Caco-2 (cell line): ENCODE measurements around the gene RIPOR3. TPM values are rescaled to one million over a fixed set of nuclear protein-coding genes. Genes with fewer than 3 reads are reported as not detected.

Source experiments
- BruUV-seq: library from RNA; stranded (reverse); fragments of 400-500 nt; replicated peaks from 2 replicates; lab custom pipeline; 2021; lab: Mats Ljungman, UMichigan
- CTCF ChIA-PET: fragments of 300-600 bp; sonication (Branson Sonifier 250); formaldehyde crosslinking; loops from one replicate; lab custom pipeline; 2022; ENCODE audit warnings: antibody characterized with exemption; lab: Charles Lee
- POLR2A ChIA-PET: fragments of 300-600 bp; sonication (Branson Sonifier 250); formaldehyde crosslinking; loops from one replicate; lab custom pipeline; 2022; ENCODE audit warnings: antibody characterized with exemption; lab: Charles Lee
- DNase-seq, 2 experiments: peaks; one replicate each; pipeline versions ENCODE4 v3.0.0 to v3.0.0-alpha.2; 2020 to 2022
- H3K27me3 ChIP-seq: replicated peaks from 2 replicates; pipeline ENCODE4 v1.6.0; 2011; ENCODE audit warnings: low read length; ENCODE audit not compliant: control insufficient read depth, insufficient read depth
- H3K36me3 ChIP-seq: 2 replicates; pipeline ENCODE4 v1.5.1; 2011; ENCODE audit warnings: low read length; ENCODE audit not compliant: control insufficient read depth, insufficient read depth
- H3K4me1 ChIP-seq: fragments of 250-450 bp; sonication (Bioruptor Pico); 2 replicates; pipeline ENCODE4 v1.5.1; 2020; ENCODE audit warnings: mild to moderate bottlenecking
- H3K4me3 ChIP-seq: 2 replicates; pipeline ENCODE4 v1.5.1; 2011; ENCODE audit warnings: low read depth, mild to moderate bottlenecking, control low read depth, low read length
- H3K9me3 ChIP-seq: fragments of 250-450 bp; sonication (Bioruptor Pico); 2 replicates; pipeline ENCODE4 v1.5.1; 2020; ENCODE audit warnings: mild to moderate bottlenecking, moderate library complexity
- H3K27ac Mint-ChIP-seq: one replicate; pipeline ENCODE4 v1.8.0; 2022; ENCODE audit warnings: mixed read lengths; ENCODE audit not compliant: unreplicated experiment
- H3K27me3 Mint-ChIP-seq: one replicate; pipeline ENCODE4 v1.8.0; 2022; ENCODE audit warnings: mixed read lengths; ENCODE audit not compliant: insufficient read depth, unreplicated experiment
- H3K36me3 Mint-ChIP-seq: one replicate; pipeline ENCODE4 v1.8.0; 2022; ENCODE audit warnings: mild to moderate bottlenecking, mixed read lengths; ENCODE audit not compliant: insufficient read depth, unreplicated experiment
- H3K4me1 Mint-ChIP-seq: one replicate; pipeline ENCODE4 v1.8.0; 2022; ENCODE audit warnings: low read depth, mixed read lengths; ENCODE audit not compliant: unreplicated experiment
- H3K4me3 Mint-ChIP-seq: one replicate; pipeline ENCODE4 v1.8.0; 2022; ENCODE audit warnings: mild to moderate bottlenecking, moderate library complexity, mixed read lengths; ENCODE audit not compliant: unreplicated experiment
- H3K9me3 Mint-ChIP-seq: one replicate; pipeline ENCODE4 v1.8.0; 2022; ENCODE audit warnings: mixed read lengths; ENCODE audit not compliant: unreplicated experiment
- CTCF ChIP-seq, 2 experiments: fragments of 200-600 bp in 1 of 2; IDR thresholded peaks; 1 replicate in 1 of 2; 2 replicates in 1 of 2; pipeline versions ENCODE4 v1.5.1 to v1.8.0; 2011 to 2022; ENCODE audit warnings: antibody characterized with exemption in 1 of 2, control low read depth in 1 of 2, inconsistent platforms in 1 of 2, low read depth in 1 of 2, low read length in 1 of 2, mild to moderate bottlenecking in 1 of 2, moderate library complexity in 1 of 2; ENCODE audit not compliant: insufficient read depth in 1 of 2, severe bottlenecking in 1 of 2, unreplicated experiment in 1 of 2
- intact Hi-C: fragments of 100-400 bp; cut with micrococcal nuclease; formaldehyde crosslinking; loops from one replicate; pipeline ENCODE4 v1.10.0; 2022; ENCODE audit not compliant: unreplicated experiment
- total RNA-seq: library from RNA; stranded (reverse); gene quantifications from 2 replicates; pipeline ENCODE4 v1.2.3, GENCODE V29; 2022

Gene RIPOR3
- total RNA-seq, 1 experiment from 2014 or later: 0.18 TPM

- no peaks in the 10 kb centered on the region for H3K27me3 Mint-ChIP-seq
- no peak overlapping the region for H3K4me3 ChIP-seq
- DNase-seq: no peak
- intact Hi-C loops: no loop called here
- peaks cover 25% of the 10 kb centered on the region for H3K4me1 Mint-ChIP-seq
- no peak for TF ChIP-seq CTCF (IDR thresholded peaks at IDR 0.05; ENCODE audit: insufficient read depth in 1 of 2, low read depth in 1 of 2, low read length in 1 of 2, severe bottlenecking in 1 of 2, unreplicated experiment in 1 of 2)
- ChIA-PET POLR2A (interaction anchor here (0.7 to 1.1 kb wide), 3 partner anchors 17 to 63 kb away, joined by 4 to 6 read pairs (median 5); no protein-coding TSS in a partner anchor), CTCF (interaction anchor here (0.7 to 3.6 kb wide), 11 partner anchors 10 to 204 kb away, joined by 3 to 31 read pairs (median 7); partner anchors contain the start of gene ADNP)
- H3K36me3 ChIP-seq: no peaks in the 10 kb centered on the region
- H3K27ac Mint-ChIP-seq: peak overlapping the region; percentile 96
- H3K9me3 ChIP-seq: no peaks in the 10 kb centered on the region
- H3K4me3 Mint-ChIP-seq: peak overlapping the region; percentile 4
- no TSS peak for BruUV-seq
- H3K4me1 ChIP-seq: peaks cover 69% of the 10 kb centered on the region
- H3K36me3 Mint-ChIP-seq: peaks cover 24% of the 10 kb centered on the region
- no peaks in the 10 kb centered on the region for H3K27me3 ChIP-seq
- no peaks in the 10 kb centered on the region for H3K9me3 Mint-ChIP-seq
Measured at GRCh38 chr20:50726955-50727791, 35.8 kb upstream of the RIPOR3 start.

- no peak overlapping the region for H3K4me3 ChIP-seq
- H3K27me3 Mint-ChIP-seq: no peaks in the 10 kb centered on the region
- CTCF ChIA-PET: interaction anchor here (0.7 to 2.1 kb wide), 4 partner anchors 9 to 18 kb away, joined by 3 to 10 read pairs (median 4); no protein-coding TSS in a partner anchor
- no TSS peak for BruUV-seq
- H3K27ac Mint-ChIP-seq: no peak overlapping the region
- H3K4me1 ChIP-seq: peaks cover 72% of the 10 kb centered on the region
- H3K27me3 ChIP-seq: no peaks in the 10 kb centered on the region
- intact Hi-C loops: no loop called here
- no peaks in the 10 kb centered on the region for H3K36me3 ChIP-seq
- H3K9me3 ChIP-seq: no peaks in the 10 kb centered on the region
- no peak overlapping the region for H3K4me3 Mint-ChIP-seq
- H3K36me3 Mint-ChIP-seq: peaks cover 9% of the 10 kb centered on the region
- TF ChIP-seq CTCF (IDR thresholded peaks at IDR 0.05; ENCODE audit: insufficient read depth in 1 of 2, low read depth in 1 of 2, low read length in 1 of 2, severe bottlenecking in 1 of 2, unreplicated experiment in 1 of 2): no peak
- H3K9me3 Mint-ChIP-seq: no peaks in the 10 kb centered on the region
- POLR2A ChIA-PET: interaction anchor here (0.6 kb wide), 1 partner anchor 14 kb away, joined by 3 read pairs; no protein-coding TSS in a partner anchor
- H3K4me1 Mint-ChIP-seq: peaks cover 33% of the 10 kb centered on the region
- no peak for DNase-seq
Measured at GRCh38 chr20:50725724-50726005, 34.3 kb upstream of the RIPOR3 start.

- DNase-seq: peak; percentile 81 to 92
- ChIA-PET CTCF (interaction anchor here (0.8 to 2.1 kb wide), 12 partner anchors 8 to 99 kb away, joined by 3 to 19 read pairs (median 4); partner anchors contain the start of gene BCAS4), POLR2A (interaction anchor here (0.5 to 1.2 kb wide), 6 partner anchors 11 to 58 kb away, joined by 3 to 6 read pairs (median 4); no protein-coding TSS in a partner anchor)
- H3K36me3 Mint-ChIP-seq: peaks cover 3% of the 10 kb centered on the region
- no peak overlapping the region for H3K27ac Mint-ChIP-seq
- no TSS peak for BruUV-seq
- H3K4me3 ChIP-seq: no peak overlapping the region
- H3K4me3 Mint-ChIP-seq: no peak overlapping the region
- peaks cover 30% of the 10 kb centered on the region for H3K4me1 Mint-ChIP-seq
- H3K9me3 ChIP-seq: no peaks in the 10 kb centered on the region
- TF ChIP-seq CTCF (IDR thresholded peaks at IDR 0.05; ENCODE audit: insufficient read depth in 1 of 2, low read depth in 1 of 2, low read length in 1 of 2, severe bottlenecking in 1 of 2, unreplicated experiment in 1 of 2): no peak
- no peaks in the 10 kb centered on the region for H3K9me3 Mint-ChIP-seq
- no peaks in the 10 kb centered on the region for H3K36me3 ChIP-seq
- no peaks in the 10 kb centered on the region for H3K27me3 Mint-ChIP-seq
- H3K27me3 ChIP-seq: no peaks in the 10 kb centered on the region
- intact Hi-C loops: no loop called here
- H3K4me1 ChIP-seq: peaks cover 70% of the 10 kb centered on the region
Measured at GRCh38 chr20:50724851-50725723, 33.7 kb upstream of the RIPOR3 start.
